Cardiac atrium fibroblast (primary cell): ENCODE measurements around the gene RPL15. TPM values are rescaled to one million over a fixed set of nuclear protein-coding genes. Genes with fewer than 3 reads are reported as not detected.

Experiments
- total RNA-seq: library from RNA; depleted of rRNA; stranded (reverse); fragments of >200 nt; gene quantifications from 2 replicates; pipeline ENCODE4 v1.2.3, GENCODE V29; 2015

RPL15 gene
- 3,193 and 3,458 TPM in 2 replicates for total RNA-seq

DNA sequence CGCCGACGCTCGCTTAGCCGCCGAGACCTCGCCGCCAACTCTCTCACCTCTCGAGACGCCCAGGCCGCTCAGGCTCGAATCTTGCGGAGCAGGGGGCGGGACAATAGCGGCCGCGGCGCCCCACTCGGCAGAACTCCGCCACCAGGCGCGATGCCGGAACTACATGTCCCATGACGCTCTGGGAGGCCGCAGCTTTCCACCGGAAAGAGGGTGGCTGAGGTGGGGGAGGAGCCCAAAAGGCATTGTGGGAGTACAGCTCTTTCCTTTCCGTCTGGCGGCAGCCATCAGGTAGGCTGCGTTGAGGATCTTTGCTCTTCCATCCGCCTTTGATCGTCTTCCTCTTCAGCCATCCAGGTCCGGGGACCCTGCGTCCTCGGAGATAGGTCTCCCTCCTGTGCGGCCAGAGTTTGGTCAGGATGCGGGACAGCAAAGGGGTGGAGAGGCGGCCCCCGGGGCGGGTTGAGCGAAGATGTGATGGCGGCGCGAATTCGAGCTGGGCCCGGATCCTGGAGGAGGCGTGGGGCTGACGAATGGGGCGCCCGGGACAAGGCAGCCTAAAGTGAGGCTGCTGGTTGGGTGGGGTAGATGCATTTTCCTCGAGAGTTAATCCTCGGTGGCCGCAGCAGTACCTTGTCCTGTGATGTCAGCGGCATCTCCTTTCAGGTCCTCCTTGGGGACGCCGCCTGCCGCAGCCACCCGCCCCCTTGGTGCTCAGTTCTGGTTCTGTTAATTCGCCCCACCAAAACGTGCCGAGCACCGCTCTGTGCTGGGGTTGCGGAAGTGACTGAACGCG is at the start of gene RPL15, which contains the start of gene NKIRAS1:
Gene RPL15, plus strand, starts transcription at position 247 of the 793 bp plus-strand sequence. CDS start 728 bp downstream, outside the sequence.
Gene NKIRAS1, minus strand, starts transcription at position 105 of the 793 bp plus-strand sequence. CDS start 6,086 bp downstream, outside the sequence.

GRCh38 chr3:23944861-23945662 is 28.1 kb downstream of the RPL15 start, which contains the start of gene NR1D2:
TSS of gene NR1D2 (plus strand) at chr3:23945286. CDS start at chr3:23945579, 293 bp downstream.

Other genes starting within 250 kb of the RPL15 start
- gene UBE2E1, start 111.2 kb upstream of the RPL15 start, total RNA-seq = 72.2 and 85.2 TPM in 2 replicates
- gene NKIRAS1, start 142 bp upstream of the RPL15 start, total RNA-seq = 10.7 and 11.0 TPM in 2 replicates
- gene NR1D2, start 28.2 kb downstream of the RPL15 start, total RNA-seq = 6.7 and 7.5 TPM in 2 replicates